Suprapubic skin (tissue), 3 donors: ENCODE measurements around the gene GMDS.

Experiments
- EP300 ChIP-seq: sonication (generic); formaldehyde crosslinking; IDR thresholded peaks from one replicate; pipeline ENCODE4 v1.6.1; 2017; ENCODE audit warnings: antibody characterized with exemption
- TF ChIP-seq, protein P1 (sequence below), 2 donors: fragments of 200-600 bp in 1 of 2; fragments of 450-650 bp in 1 of 2; sonication (generic) in 1 of 2; IDR thresholded peaks; one replicate each; pipeline ENCODE4 v1.5.1; 2016 to 2019; ENCODE audit warnings: antibody characterized with exemption in 2 of 2, mild to moderate bottlenecking in 1 of 2, moderate library complexity in 1 of 2

DNA sequence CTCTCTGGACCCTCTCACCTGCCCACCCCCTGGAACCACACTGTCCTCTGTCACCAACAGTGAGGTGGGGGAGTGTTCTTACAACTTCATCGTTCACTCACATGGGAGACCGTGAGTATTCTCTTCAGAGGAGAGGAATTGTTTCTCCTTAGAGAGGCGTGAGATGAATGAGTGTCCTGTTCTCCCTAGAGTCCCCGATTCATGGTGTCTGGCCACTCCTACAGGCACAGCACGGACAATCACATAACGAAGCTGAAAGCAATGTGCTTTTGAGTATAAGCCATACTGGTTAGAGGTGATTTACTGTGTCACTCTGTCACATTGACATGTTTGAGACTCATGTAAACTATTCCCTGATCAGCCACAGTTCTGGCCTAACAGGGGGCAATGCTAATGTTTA, 581.1 kb downstream of the GMDS start:
- TF ChIP-seq, protein P1, sequence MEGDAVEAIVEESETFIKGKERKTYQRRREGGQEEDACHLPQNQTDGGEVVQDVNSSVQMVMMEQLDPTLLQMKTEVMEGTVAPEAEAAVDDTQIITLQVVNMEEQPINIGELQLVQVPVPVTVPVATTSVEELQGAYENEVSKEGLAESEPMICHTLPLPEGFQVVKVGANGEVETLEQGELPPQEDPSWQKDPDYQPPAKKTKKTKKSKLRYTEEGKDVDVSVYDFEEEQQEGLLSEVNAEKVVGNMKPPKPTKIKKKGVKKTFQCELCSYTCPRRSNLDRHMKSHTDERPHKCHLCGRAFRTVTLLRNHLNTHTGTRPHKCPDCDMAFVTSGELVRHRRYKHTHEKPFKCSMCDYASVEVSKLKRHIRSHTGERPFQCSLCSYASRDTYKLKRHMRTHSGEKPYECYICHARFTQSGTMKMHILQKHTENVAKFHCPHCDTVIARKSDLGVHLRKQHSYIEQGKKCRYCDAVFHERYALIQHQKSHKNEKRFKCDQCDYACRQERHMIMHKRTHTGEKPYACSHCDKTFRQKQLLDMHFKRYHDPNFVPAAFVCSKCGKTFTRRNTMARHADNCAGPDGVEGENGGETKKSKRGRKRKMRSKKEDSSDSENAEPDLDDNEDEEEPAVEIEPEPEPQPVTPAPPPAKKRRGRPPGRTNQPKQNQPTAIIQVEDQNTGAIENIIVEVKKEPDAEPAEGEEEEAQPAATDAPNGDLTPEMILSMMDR (IDR thresholded peaks at IDR 0.05) = no peak
- TF ChIP-seq EP300 = no peak
